GM19328 (cell line): ENCODE results near the gene ALAS1.

ENCODE experiments used
- ATAC-seq: cut with Tn5 transposase; IDR thresholded peaks from one replicate; pipeline ENCODE4 v1.9.1; 2021; ENCODE audit warnings: mild to moderate bottlenecking, moderate library complexity; ENCODE audit not compliant: unreplicated experiment

Gene ALAS1

GRCh38 chr3:52198643-52199608 is 966 bp downstream of the ALAS1 start:
- no peak for ATAC-seq

GRCh38 chr3:52200981-52201679 is 3.2 kb downstream of the ALAS1 start:
- ATAC-seq: no peak

- ATAC-seq: no peak
These were observed 4.6 kb downstream of the ALAS1 start for GRCh38 chr3:52202384-52203077.

- ATAC-seq: no peak
These were observed 5.7 kb downstream of the ALAS1 start for GRCh38 chr3:52203701-52204100.

GRCh38 chr3:52204337-52205073 is 6.5 kb downstream of the ALAS1 start:
- no peak for ATAC-seq

GRCh38 chr3:52205727-52206372 is 7.9 kb downstream of the ALAS1 start:
- ATAC-seq: no peak

- ATAC-seq: no peak
These were observed 10.6 kb downstream of the ALAS1 start for GRCh38 chr3:52208556-52208955.

GRCh38 chr3:52210037-52210436 is 12.1 kb downstream of the ALAS1 start:
- ATAC-seq: no peak

- ATAC-seq: no peak
These were observed 12.6 kb downstream of the ALAS1 start for GRCh38 chr3:52210550-52211046.

GRCh38 chr3:52211268-52211891 is 13.4 kb downstream of the ALAS1 start:
- no peak for ATAC-seq

- ATAC-seq: no peak
These were observed 15.0 kb downstream of the ALAS1 start for GRCh38 chr3:52213005-52213404.

- no peak for ATAC-seq
These were observed 15.9 kb downstream of the ALAS1 start for GRCh38 chr3:52213901-52214300.

- ATAC-seq: no peak
These were observed 17.4 kb downstream of the ALAS1 start for GRCh38 chr3:52215351-52215750.

GRCh38 chr3:52216585-52217408 is 18.8 kb downstream of the ALAS1 start:
- ATAC-seq: no peak

GRCh38 chr3:52217409-52217805 is 19.4 kb downstream of the ALAS1 start:
- ATAC-seq: no peak

- no peak for ATAC-seq
These were observed 20.1 kb downstream of the ALAS1 start for GRCh38 chr3:52218026-52218425.

GRCh38 chr3:52218454-52218853 is 20.5 kb downstream of the ALAS1 start:
- no peak for ATAC-seq

GRCh38 chr3:52218937-52219650 is 21.1 kb downstream of the ALAS1 start:
- no peak for ATAC-seq
